ENCODE data around the gene MEGF6.

DNA sequence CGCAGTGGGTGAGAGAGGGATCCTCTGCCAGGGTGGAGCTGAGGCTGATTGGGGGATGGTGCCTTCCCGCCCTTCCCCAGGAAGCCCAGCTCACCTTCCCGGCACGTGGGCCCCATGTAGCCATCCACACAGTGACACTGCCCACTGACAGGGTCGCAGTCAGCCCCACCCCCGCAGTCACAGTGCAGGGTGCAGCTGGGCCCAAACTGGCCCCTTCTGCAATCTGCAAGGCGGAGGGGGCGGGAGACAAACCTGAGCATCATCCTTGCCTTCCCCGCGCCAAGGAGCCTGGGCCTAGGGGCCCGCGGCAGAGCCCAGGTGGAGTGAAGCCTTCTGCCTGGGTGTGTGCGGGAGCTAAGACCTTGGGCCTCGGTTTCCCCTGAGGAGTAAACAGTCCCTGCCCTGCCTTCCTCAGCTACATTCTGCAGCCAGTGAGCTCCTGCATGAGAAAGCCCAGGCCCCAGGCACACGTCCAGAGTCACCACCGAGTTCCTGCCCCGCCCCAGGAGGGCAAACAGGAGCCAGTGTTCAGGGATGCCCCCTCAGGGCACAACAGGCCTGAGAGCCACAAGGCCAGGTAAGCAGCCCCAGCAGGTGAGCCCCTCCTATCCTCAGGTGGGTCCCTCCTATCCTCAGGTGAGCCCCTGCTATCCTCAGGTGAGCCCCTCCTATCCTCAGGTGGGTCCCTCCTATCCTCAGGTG lies 118.6 kb downstream of the MEGF6 start:
- TF ChIP-seq, protein P1, sequence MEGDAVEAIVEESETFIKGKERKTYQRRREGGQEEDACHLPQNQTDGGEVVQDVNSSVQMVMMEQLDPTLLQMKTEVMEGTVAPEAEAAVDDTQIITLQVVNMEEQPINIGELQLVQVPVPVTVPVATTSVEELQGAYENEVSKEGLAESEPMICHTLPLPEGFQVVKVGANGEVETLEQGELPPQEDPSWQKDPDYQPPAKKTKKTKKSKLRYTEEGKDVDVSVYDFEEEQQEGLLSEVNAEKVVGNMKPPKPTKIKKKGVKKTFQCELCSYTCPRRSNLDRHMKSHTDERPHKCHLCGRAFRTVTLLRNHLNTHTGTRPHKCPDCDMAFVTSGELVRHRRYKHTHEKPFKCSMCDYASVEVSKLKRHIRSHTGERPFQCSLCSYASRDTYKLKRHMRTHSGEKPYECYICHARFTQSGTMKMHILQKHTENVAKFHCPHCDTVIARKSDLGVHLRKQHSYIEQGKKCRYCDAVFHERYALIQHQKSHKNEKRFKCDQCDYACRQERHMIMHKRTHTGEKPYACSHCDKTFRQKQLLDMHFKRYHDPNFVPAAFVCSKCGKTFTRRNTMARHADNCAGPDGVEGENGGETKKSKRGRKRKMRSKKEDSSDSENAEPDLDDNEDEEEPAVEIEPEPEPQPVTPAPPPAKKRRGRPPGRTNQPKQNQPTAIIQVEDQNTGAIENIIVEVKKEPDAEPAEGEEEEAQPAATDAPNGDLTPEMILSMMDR (conservative IDR thresholded peaks at IDR 0.05) = no peak
- no peak for TF ChIP-seq EZH2 (IDR thresholded peaks at IDR 0.05; ENCODE audit: low read depth)

Data from PC-9 (cell line).